Endometrial microvascular endothelial cells (primary cell): ENCODE measurements around the gene IL17REL. TPM values are rescaled to one million over a fixed set of nuclear protein-coding genes. Genes with fewer than 3 reads are reported as not detected.

Experiments
- in situ Hi-C: cut with HindIII; loops from 2 replicates; pipeline ENCODE4 v1.10.0; 2017; ENCODE audit warnings: low sequenced_read_pairs, low pct_unique_long_range_greater_than_20kb; ENCODE audit errors: inconsistent ontology term
- total RNA-seq: library from RNA; depleted of rRNA; stranded (reverse); fragments of >200 nt; gene quantifications from one replicate; pipeline ENCODE4 v1.2.3, GENCODE V29; 2015; ENCODE audit errors: inconsistent ontology term

Gene IL17REL
- total RNA-seq: not detected

- in situ Hi-C loops: no loop called here
Observed at GRCh38 chr22:50012211-50013181, at the start of gene IL17REL. TSS of gene IL17REL (minus strand) at chr22:50012765. CDS start at chr22:50012646, 119 bp downstream.

- in situ Hi-C loops: no loop called here
Observed at GRCh38 chr22:50061824-50062355, 49.3 kb upstream of the IL17REL start.

- in situ Hi-C loops: no loop called here
Observed at GRCh38 chr22:50061141-50061823, 48.7 kb upstream of the IL17REL start.

GRCh38 chr22:50060441-50061140 is 48.0 kb upstream of the IL17REL start:
- in situ Hi-C loops: no loop called here

GRCh38 chr22:50059881-50060262 is 47.3 kb upstream of the IL17REL start:
- in situ Hi-C loops: no loop called here

- in situ Hi-C loops: no loop called here
Observed at GRCh38 chr22:50058906-50059880, 46.6 kb upstream of the IL17REL start.

- in situ Hi-C loops: no loop called here
Observed at GRCh38 chr22:50058061-50058905, 45.7 kb upstream of the IL17REL start, which contains the start of gene TTLL8. TSS of gene TTLL8 (minus strand) at chr22:50058298.

- in situ Hi-C loops: no loop called here
Observed at GRCh38 chr22:50057278-50058060, 44.9 kb upstream of the IL17REL start.

- in situ Hi-C loops: no loop called here
Observed at GRCh38 chr22:50056214-50056972, 43.8 kb upstream of the IL17REL start.

GRCh38 chr22:50053861-50054260 is 41.3 kb upstream of the IL17REL start:
- in situ Hi-C loops: no loop called here

GRCh38 chr22:50051930-50052329 is 39.4 kb upstream of the IL17REL start:
- in situ Hi-C loops: no loop called here

GRCh38 chr22:50049299-50050195 is 37.0 kb upstream of the IL17REL start:
- in situ Hi-C loops: no loop called here

- in situ Hi-C loops: no loop called here
Observed at GRCh38 chr22:50048836-50049235, 36.3 kb upstream of the IL17REL start.

- in situ Hi-C loops: no loop called here
Observed at GRCh38 chr22:50048061-50048765, 35.6 kb upstream of the IL17REL start.
